Endothelial cell of umbilical vein (primary cell): ENCODE data around the gene C1QTNF4. TPM values are rescaled to one million over a fixed set of nuclear protein-coding genes. Genes with fewer than 3 reads are reported as not detected.

Experiments
- BruUV-seq: library from RNA; stranded (reverse); fragments of 400-500 nt; replicated peaks from 2 replicates; lab custom pipeline; 2021; lab: Mats Ljungman, UMichigan
- CTCF ChIA-PET: fragments of 300-600, 350-600 bp; sonication (Branson Sonifier 250); formaldehyde crosslinking; loops from one replicate; lab custom pipeline; 2021; ENCODE audit warnings: antibody characterized with exemption, inconsistent platforms; lab: Charles Lee
- POLR2A ChIA-PET: fragments of 300-600, 350-600 bp; sonication (Branson Sonifier 250); formaldehyde crosslinking; loops from one replicate; lab custom pipeline; 2021; ENCODE audit warnings: antibody characterized with exemption, inconsistent platforms; lab: Charles Lee
- DNase-seq: peaks from one replicate; pipeline ENCODE4 v3.0.0-alpha.2; 2011; ENCODE audit warnings: low read depth, low spot score
- FAIRE-seq: peaks from 2 replicates; lab custom pipeline; 2011; peaks lifted over from hg19 to GRCh38; lab: Jason Lieb, UNC
- H2AFZ ChIP-seq: 2 replicates; pipeline ENCODE4 v1.6.0; 2012; ENCODE audit warnings: low read depth, low read length, control low read depth, inconsistent platforms
- H3K27ac ChIP-seq: 2 replicates; pipeline ENCODE4 v1.5.1; 2011; ENCODE audit warnings: low read depth, mild to moderate bottlenecking, control low read depth, low read length, moderate library complexity; ENCODE audit not compliant: insufficient read depth
- H3K27me3 ChIP-seq, 2 experiments: 2 replicates each; pipeline versions ENCODE4 v1.6.0 to v1.6.1; 2011; ENCODE audit warnings: low read length in 2 of 2, mixed read lengths in 1 of 2; ENCODE audit not compliant: control insufficient read depth in 2 of 2, insufficient read depth in 2 of 2
- H3K36me3 ChIP-seq, 2 experiments: 2 replicates in 1 of 2; 3 replicates in 1 of 2; pipeline ENCODE4 v1.5.1; 2011; ENCODE audit warnings: low read length in 2 of 2, mild to moderate bottlenecking in 1 of 2, moderate library complexity in 1 of 2; ENCODE audit not compliant: control insufficient read depth in 2 of 2, insufficient read depth in 2 of 2; ENCODE audit errors: extremely low read depth in 1 of 2
- H3K4me1 ChIP-seq: 3 replicates; pipeline ENCODE4 v1.5.1; 2011; ENCODE audit warnings: mild to moderate bottlenecking, low read length; ENCODE audit not compliant: control insufficient read depth, insufficient read depth; ENCODE audit errors: extremely low read depth
- H3K4me2 ChIP-seq: 2 replicates; pipeline ENCODE4 v1.6.1; 2011; ENCODE audit warnings: low read length, control low read depth, mixed read lengths; ENCODE audit not compliant: insufficient read depth
- H3K4me3 ChIP-seq, 3 experiments: fragments of 200-600 bp in 1 of 3; sonication (generic), shearing (Covaris generic) in 1 of 3; replicated peaks in 1 of 3; 2 replicates each; pipeline ENCODE4 v1.5.1; 2011 to 2016; ENCODE audit warnings: control low read depth in 3 of 3, low read length in 3 of 3, mild to moderate bottlenecking in 2 of 3, inconsistent platforms in 1 of 3, low read depth in 1 of 3, moderate library complexity in 1 of 3; ENCODE audit not compliant: insufficient read depth in 1 of 3
- H3K79me2 ChIP-seq: 2 replicates; pipeline ENCODE4 v1.6.0; 2012; ENCODE audit warnings: low read length, inconsistent platforms; ENCODE audit not compliant: control insufficient read depth, insufficient read depth
- H3K9ac ChIP-seq: replicated peaks from 2 replicates; pipeline ENCODE3; 2011; ENCODE audit warnings: low read length, control low read depth; ENCODE audit not compliant: insufficient read depth; ENCODE audit errors: extremely low read depth
- H3K9me1 ChIP-seq: replicated peaks from 3 replicates; pipeline ENCODE4 v1.6.0; 2011; ENCODE audit warnings: mild to moderate bottlenecking, low read length; ENCODE audit not compliant: control insufficient read depth, insufficient read depth; ENCODE audit errors: extremely low read depth
- H3K9me3 ChIP-seq: replicated peaks from 2 replicates; pipeline ENCODE4 v1.5.1; 2012; ENCODE audit warnings: low read length, inconsistent platforms; ENCODE audit not compliant: control insufficient read depth, insufficient read depth
- H4K20me1 ChIP-seq: replicated peaks from 2 replicates; pipeline ENCODE3; 2011; ENCODE audit warnings: mild to moderate bottlenecking, low read length; ENCODE audit not compliant: control insufficient read depth, insufficient read depth; ENCODE audit errors: extremely low read depth
- EZH2 ChIP-seq: IDR thresholded peaks from 2 replicates; pipeline ENCODE4 v1.6.1; 2012; ENCODE audit warnings: borderline replicate concordance, low read depth, mild to moderate bottlenecking, moderate library complexity, low read length, inconsistent platforms; ENCODE audit not compliant: severe bottlenecking
- FOS ChIP-seq: IDR thresholded peaks from 2 replicates; pipeline ENCODE4 v1.6.1; 2011; ENCODE audit warnings: mild to moderate bottlenecking, low read length, moderate library complexity, borderline replicate concordance; ENCODE audit not compliant: insufficient read depth
- GATA2 ChIP-seq: IDR thresholded peaks from 2 replicates; pipeline ENCODE4 v1.7.0; 2011; ENCODE audit warnings: low read depth, mild to moderate bottlenecking, moderate library complexity, mixed read lengths, low read length; ENCODE audit not compliant: insufficient read length, insufficient read depth
- JUN ChIP-seq: IDR thresholded peaks from 2 replicates; pipeline ENCODE4 v1.6.1; 2011; ENCODE audit warnings: borderline replicate concordance, low read depth; ENCODE audit not compliant: insufficient read length, insufficient read depth
- MAX ChIP-seq: IDR thresholded peaks from 2 replicates; pipeline ENCODE4 v1.6.1; 2011; ENCODE audit not compliant: insufficient read depth, insufficient read length
- MYC ChIP-seq: IDR thresholded peaks from one replicate; pipeline ENCODE4 v1.6.1; 2011; ENCODE audit warnings: mild to moderate bottlenecking, low read depth, low read length
- POLR2A ChIP-seq: IDR thresholded peaks from 2 replicates; pipeline ENCODE4 v1.6.1; 2012; ENCODE audit warnings: low read depth, mild to moderate bottlenecking, control low read depth, low read length
- POLR2AphosphoS5 ChIP-seq: IDR thresholded peaks from 2 replicates; pipeline ENCODE4 v1.6.1; 2012; ENCODE audit warnings: low read depth, mild to moderate bottlenecking, control low read depth, low read length, moderate library complexity; ENCODE audit not compliant: insufficient read depth
- dilution Hi-C: fragments of 300-500 bp; cut with MboI; formaldehyde crosslinking; loops from one replicate; pipeline ENCODE4 v1.15.0; 2019; ENCODE audit warnings: low sequenced_read_pairs; ENCODE audit not compliant: extremely low pct_ligation_motif_present
- intact Hi-C: fragments of 100-400 bp; cut with micrococcal nuclease; formaldehyde crosslinking; loops from one replicate; pipeline ENCODE4 v1.10.0; 2022
- polyA plus RNA-seq, 4 experiments: library from polyadenylated mRNA; depleted of rRNA in 3 of 4; stranded (reverse) in 3 of 4; unstranded in 1 of 4; fragments of >200 nt; gene quantifications; 2 replicates each; pipeline versions ENCODE4 v1.2.1 to v1.2.3, GENCODE V29; 2011 to 2012; ENCODE audit warnings: missing spikeins in 1 of 4
- total RNA-seq: library from RNA; stranded (reverse); gene quantifications from 2 replicates; pipeline ENCODE4 v1.2.3, GENCODE V29; 2021
- TF ChIP-seq, protein P1 (sequence below), 2 donors: IDR thresholded peaks; 1 replicate in 1 of 2; 2 replicates in 1 of 2; pipeline ENCODE4 v1.5.1; 2011; ENCODE audit warnings: low read length in 2 of 2, mild to moderate bottlenecking in 2 of 2, moderate library complexity in 2 of 2, control low read depth in 1 of 2, inconsistent platforms in 1 of 2, low read depth in 1 of 2; ENCODE audit not compliant: insufficient read depth in 1 of 2; ENCODE audit errors: extremely low read depth in 1 of 2

The C1QTNF4 gene
- total and polyA plus RNA-seq, 2 donors (not counting 3 experiments of a cell fraction or from before 2014, with no cell fraction given) = 1.7 to 5.4 TPM

GRCh38 chr11:47609675-47610074, 15.5 kb upstream of the C1QTNF4 start:
- intact Hi-C loops (no loop called here), dilution Hi-C loops (no loop called here)
- Histone ChIP-seq H3K27me3 (peaks cover 0 to 3% of the 10 kb centered on the region in 2 experiments), H3K36me3 (no peaks in the 10 kb centered on the region), H3K4me1 (no peaks in the 10 kb centered on the region), H3K79me2 (no peaks in the 10 kb centered on the region), H3K9me3 (no peaks in the 10 kb centered on the region), H3K9ac (no peak overlapping the region), H2AFZ (no peak overlapping the region), H3K4me2 (no peak overlapping the region), H3K9me1 (no peaks in the 10 kb centered on the region), H3K4me3 (no peak overlapping the region), H4K20me1 (no peaks in the 10 kb centered on the region), H3K27ac (no peak overlapping the region)
- POLR2A ChIA-PET = no interaction called here
- FAIRE-seq (no peak), DNase-seq (no peak)
- no TSS peak for BruUV-seq
- CTCF ChIA-PET = no interaction called here
- TF ChIP-seq EZH2 (no peak), GATA2 (no peak), JUN (no peak), POLR2A (no peak), POLR2AphosphoS5 (no peak), MYC (no peak), MAX (no peak), FOS (no peak)
- TF ChIP-seq, protein P1, sequence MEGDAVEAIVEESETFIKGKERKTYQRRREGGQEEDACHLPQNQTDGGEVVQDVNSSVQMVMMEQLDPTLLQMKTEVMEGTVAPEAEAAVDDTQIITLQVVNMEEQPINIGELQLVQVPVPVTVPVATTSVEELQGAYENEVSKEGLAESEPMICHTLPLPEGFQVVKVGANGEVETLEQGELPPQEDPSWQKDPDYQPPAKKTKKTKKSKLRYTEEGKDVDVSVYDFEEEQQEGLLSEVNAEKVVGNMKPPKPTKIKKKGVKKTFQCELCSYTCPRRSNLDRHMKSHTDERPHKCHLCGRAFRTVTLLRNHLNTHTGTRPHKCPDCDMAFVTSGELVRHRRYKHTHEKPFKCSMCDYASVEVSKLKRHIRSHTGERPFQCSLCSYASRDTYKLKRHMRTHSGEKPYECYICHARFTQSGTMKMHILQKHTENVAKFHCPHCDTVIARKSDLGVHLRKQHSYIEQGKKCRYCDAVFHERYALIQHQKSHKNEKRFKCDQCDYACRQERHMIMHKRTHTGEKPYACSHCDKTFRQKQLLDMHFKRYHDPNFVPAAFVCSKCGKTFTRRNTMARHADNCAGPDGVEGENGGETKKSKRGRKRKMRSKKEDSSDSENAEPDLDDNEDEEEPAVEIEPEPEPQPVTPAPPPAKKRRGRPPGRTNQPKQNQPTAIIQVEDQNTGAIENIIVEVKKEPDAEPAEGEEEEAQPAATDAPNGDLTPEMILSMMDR (IDR thresholded peaks at IDR 0.05; ENCODE audit: extremely low read depth in 1 of 2, insufficient read depth in 1 of 2, low read depth in 1 of 2, low read length in 2 of 2) = no peak
